WTC11 (cell line): Measurements from ENCODE around the gene GMEB1. TPM values are rescaled to one million over a fixed set of nuclear protein-coding genes. Genes with fewer than 3 reads are reported as not detected.

Experiments used
- ATAC-seq: fragments of 200-7000 bp; cut with Tn5 transposase; 2 replicates; pipeline ENCODE4 v1.10.0; 2021; ENCODE audit warnings: mild to moderate bottlenecking, moderate library complexity
- CTCF ChIA-PET: fragments of 300-600 bp; sonication (Branson Sonifier 250); formaldehyde crosslinking; loops from one replicate; lab custom pipeline; 2021; ENCODE audit warnings: antibody characterized with exemption; lab: Charles Lee
- POLR2A ChIA-PET: fragments of 350-600 bp; sonication (Branson Sonifier 250); formaldehyde crosslinking; loops from one replicate; lab custom pipeline; 2021; ENCODE audit warnings: antibody characterized with exemption; lab: Charles Lee
- DNase-seq: peaks from one replicate; pipeline ENCODE4 v3.0.0; 2021; ENCODE audit warnings: low spot score
- H3K27ac Mint-ChIP-seq: 2 replicates; pipeline ENCODE4 v1.8.0; 2021; ENCODE audit warnings: mixed read lengths
- H3K27me3 Mint-ChIP-seq: 2 replicates; pipeline ENCODE4 v1.8.0; 2021; ENCODE audit warnings: low read depth, mild to moderate bottlenecking, moderate library complexity, mixed read lengths
- H3K36me3 Mint-ChIP-seq: 2 replicates; pipeline ENCODE4 v1.8.0; 2021; ENCODE audit warnings: mixed read lengths
- H3K4me1 Mint-ChIP-seq: 2 replicates; pipeline ENCODE4 v1.8.0; 2022; ENCODE audit warnings: mixed read lengths
- H3K4me3 Mint-ChIP-seq: 2 replicates; pipeline ENCODE4 v1.8.0; 2021; ENCODE audit warnings: mild to moderate bottlenecking, moderate library complexity, mixed read lengths
- H3K9me3 Mint-ChIP-seq: 2 replicates; pipeline ENCODE4 v1.8.0; 2021; ENCODE audit warnings: mixed read lengths
- ATF3 ChIP-seq: sonication (generic); formaldehyde crosslinking; conservative IDR thresholded peaks from 2 replicates; pipeline ENCODE4 v1.8.1; 2022; ENCODE audit warnings: mild to moderate bottlenecking, missing genetic modification reagents
- ESRRA ChIP-seq: sonication (generic); formaldehyde crosslinking; IDR thresholded peaks from 2 replicates; pipeline ENCODE4 v1.8.1; 2022; ENCODE audit warnings: mild to moderate bottlenecking, missing genetic modification reagents, borderline replicate concordance
- GABPB1 ChIP-seq: sonication (generic); formaldehyde crosslinking; IDR thresholded peaks from 2 replicates; pipeline ENCODE4 v1.8.1; 2023; ENCODE audit warnings: mild to moderate bottlenecking, missing genetic modification reagents
- IRF1 ChIP-seq: sonication (generic); formaldehyde crosslinking; IDR thresholded peaks from 2 replicates; pipeline ENCODE4 v1.8.0; 2023; ENCODE audit warnings: missing genetic modification reagents
- MAX ChIP-seq: sonication (generic); formaldehyde crosslinking; IDR thresholded peaks from 2 replicates; pipeline ENCODE4 v1.8.0; 2022; ENCODE audit warnings: mild to moderate bottlenecking, missing genetic modification reagents
- MXD4 ChIP-seq: fragments of 250-450 bp; sonication (Bioruptor Pico); IDR thresholded peaks from 2 replicates; pipeline ENCODE4 v1.8.0; 2021; ENCODE audit warnings: mild to moderate bottlenecking, moderate library complexity, borderline replicate concordance
- MYBL2 ChIP-seq: sonication (generic); formaldehyde crosslinking; IDR thresholded peaks from 2 replicates; pipeline ENCODE4 v1.8.1; 2023; ENCODE audit warnings: mild to moderate bottlenecking, moderate library complexity, missing genetic modification reagents
- NFE2L1 ChIP-seq: sonication (generic); formaldehyde crosslinking; IDR thresholded peaks from 2 replicates; pipeline ENCODE4 v1.8.1; 2023; ENCODE audit warnings: missing genetic modification reagents
- NR3C1 ChIP-seq: sonication (generic); formaldehyde crosslinking; conservative IDR thresholded peaks from 2 replicates; pipeline ENCODE4 v1.8.1; 2023; ENCODE audit warnings: low read depth, mild to moderate bottlenecking, missing genetic modification reagents
- PRRX2 ChIP-seq: fragments of 250-450 bp; sonication (Bioruptor Pico); IDR thresholded peaks from 2 replicates; pipeline ENCODE4 v1.8.0; 2021; ENCODE audit warnings: mild to moderate bottlenecking
- SOX15 ChIP-seq: fragments of 250-450 bp; sonication (Bioruptor Pico); IDR thresholded peaks from 2 replicates; pipeline ENCODE4 v1.9.0; 2021; ENCODE audit warnings: mild to moderate bottlenecking
- TCF7 ChIP-seq: sonication (generic); formaldehyde crosslinking; IDR thresholded peaks from 2 replicates; pipeline ENCODE4 v1.8.0; 2022; ENCODE audit warnings: mild to moderate bottlenecking, low read depth, missing genetic modification reagents, moderate library complexity
- TEAD4 ChIP-seq: sonication (generic); formaldehyde crosslinking; IDR thresholded peaks from 2 replicates; pipeline ENCODE4 v1.8.0; 2022; ENCODE audit warnings: mild to moderate bottlenecking, missing genetic modification reagents
- ZBTB21 ChIP-seq: sonication (generic); formaldehyde crosslinking; IDR thresholded peaks from 2 replicates; pipeline ENCODE4 v1.8.1; 2023; ENCODE audit warnings: mild to moderate bottlenecking, missing genetic modification reagents, borderline replicate concordance
- ZNF232 ChIP-seq: sonication (generic); formaldehyde crosslinking; IDR thresholded peaks from 2 replicates; pipeline ENCODE4 v1.8.0; 2022; ENCODE audit warnings: mild to moderate bottlenecking, missing genetic modification reagents
- ZNF263 ChIP-seq: sonication (generic); formaldehyde crosslinking; IDR thresholded peaks from 2 replicates; pipeline ENCODE4 v1.8.1; 2022; ENCODE audit warnings: low read depth, mild to moderate bottlenecking, moderate library complexity, missing genetic modification reagents
- ZNF396 ChIP-seq: fragments of 250-450 bp; sonication (Bioruptor Pico); IDR thresholded peaks from 2 replicates; pipeline ENCODE4 v1.8.0; 2021; ENCODE audit warnings: mild to moderate bottlenecking, moderate library complexity, borderline replicate concordance
- total RNA-seq: library from RNA; stranded (reverse); gene quantifications from 3 replicates; pipeline ENCODE4 v1.2.3, GENCODE V29; 2021
- TF ChIP-seq, protein P1 (sequence below): fragments of 250-450 bp; sonication (Bioruptor Pico); IDR thresholded peaks from 2 replicates; pipeline ENCODE4 v1.9.0; 2021; ENCODE audit warnings: moderate library complexity, mild to moderate bottlenecking, inconsistent platforms, borderline replicate concordance
- TF ChIP-seq, protein P2 (sequence below): fragments of 250-450 bp; sonication (Bioruptor Pico); IDR thresholded peaks from 2 replicates; pipeline ENCODE4 v1.9.0; 2021; ENCODE audit warnings: mild to moderate bottlenecking, borderline replicate concordance
- TF ChIP-seq, protein P3 (sequence below): sonication (generic); formaldehyde crosslinking; IDR thresholded peaks from 2 replicates; pipeline ENCODE4 v1.8.1; 2023; ENCODE audit warnings: mild to moderate bottlenecking, moderate library complexity, missing genetic modification reagents
- TF ChIP-seq, protein P4 (sequence below): sonication (generic); formaldehyde crosslinking; IDR thresholded peaks from 2 replicates; pipeline ENCODE4 v1.8.1; 2022; ENCODE audit warnings: low read depth, mild to moderate bottlenecking, moderate library complexity, missing genetic modification reagents, borderline replicate concordance

The GMEB1 gene
- total RNA-seq, 1 experiment from 2014 or later, result 29.4 TPM

GRCh38 chr1:28656335-28656734, 12.2 kb upstream of the GMEB1 start:
- Mint-ChIP-seq H3K4me1 (no peaks in the 10 kb centered on the region), H3K27me3 (no peaks in the 10 kb centered on the region), H3K9me3 (no peaks in the 10 kb centered on the region), H3K36me3 (no peaks in the 10 kb centered on the region), H3K27ac (no peak overlapping the region), H3K4me3 (no peak overlapping the region)
- TF ChIP-seq NR3C1 (CRISPR knock-in tag) (no peak), NFE2L1 (CRISPR knock-in tag) (no peak), PRRX2 (CRISPR knock-in tag) (no peak), TEAD4 (CRISPR knock-in tag) (no peak), ZNF263 (CRISPR knock-in tag) (no peak), ZBTB21 (CRISPR knock-in tag) (no peak)
- TF ChIP-seq, protein P1, sequence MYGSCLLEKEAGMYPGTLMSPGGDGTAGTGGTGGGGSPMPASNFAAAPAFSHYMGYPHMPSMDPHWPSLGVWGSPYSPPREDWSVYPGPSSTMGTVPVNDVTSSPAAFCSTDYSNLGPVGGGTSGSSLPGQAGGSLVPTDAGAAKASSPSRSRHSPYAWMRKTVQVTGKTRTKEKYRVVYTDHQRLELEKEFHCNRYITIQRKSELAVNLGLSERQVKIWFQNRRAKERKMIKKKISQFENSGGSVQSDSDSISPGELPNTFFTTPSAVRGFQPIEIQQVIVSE, result no peak
- no peak for ATAC-seq
- ChIA-PET POLR2A (no interaction called here), CTCF (interaction anchor here (1.3 to 2.0 kb wide), 2 partner anchors 81 to 221 kb away, joined by 5 to 10 read pairs; partner anchors contain the start of gene YTHDF2)
- no peak for DNase-seq

DNA sequence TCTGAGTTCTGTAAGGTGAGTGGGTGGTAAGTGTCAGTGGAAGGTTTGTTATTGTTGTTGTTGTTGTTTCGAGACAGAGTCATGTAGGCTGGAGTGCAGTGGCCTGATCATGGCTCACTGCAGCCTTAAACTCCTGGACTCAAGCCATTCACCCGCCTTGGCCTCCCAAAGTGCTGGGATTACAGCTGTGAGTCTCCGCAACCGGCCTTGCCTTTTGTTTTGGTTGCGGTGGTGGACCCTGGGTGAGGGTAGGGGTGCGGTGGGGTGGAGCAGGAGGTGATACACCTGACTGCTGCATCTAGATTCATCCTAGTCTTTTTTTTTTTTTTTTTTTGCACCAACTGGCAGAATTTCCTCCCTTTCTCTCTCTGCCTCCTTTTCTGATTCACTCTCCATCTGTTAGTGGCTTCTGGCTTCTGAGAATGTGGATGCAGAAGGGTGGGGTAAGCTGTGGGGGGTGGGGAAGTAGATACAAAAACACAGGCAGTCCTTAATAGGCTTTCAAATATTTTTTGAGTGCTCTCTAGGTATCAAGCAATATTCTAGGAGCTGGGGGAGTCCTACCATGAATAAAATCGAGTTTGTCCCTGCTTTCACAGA, 4.6 kb upstream of the GMEB1 start:
- Mint-ChIP-seq H3K27me3 (no peaks in the 10 kb centered on the region; the same call in 1 of the 2 replicates), H3K27ac (peak overlapping the region; percentile 35), H3K4me3 (no peak overlapping the region), H3K4me1 (peaks cover 11% of the 10 kb centered on the region), H3K36me3 (no peaks in the 10 kb centered on the region), H3K9me3 (no peaks in the 10 kb centered on the region)
- ChIA-PET POLR2A (interaction anchor here (0.7 kb wide), 1 partner anchor 1852 kb away, joined by 4 read pairs; no protein-coding TSS in a partner anchor), CTCF (interaction anchor here (1.0 to 1.2 kb wide), 2 partner anchors 72 to 213 kb away, joined by 3 read pairs; partner anchors contain the start of gene YTHDF2)
- no peak for ATAC-seq
- DNase-seq, result no peak
- TF ChIP-seq MXD4 (CRISPR knock-in tag), result no peak
- TF ChIP-seq, protein P2, sequence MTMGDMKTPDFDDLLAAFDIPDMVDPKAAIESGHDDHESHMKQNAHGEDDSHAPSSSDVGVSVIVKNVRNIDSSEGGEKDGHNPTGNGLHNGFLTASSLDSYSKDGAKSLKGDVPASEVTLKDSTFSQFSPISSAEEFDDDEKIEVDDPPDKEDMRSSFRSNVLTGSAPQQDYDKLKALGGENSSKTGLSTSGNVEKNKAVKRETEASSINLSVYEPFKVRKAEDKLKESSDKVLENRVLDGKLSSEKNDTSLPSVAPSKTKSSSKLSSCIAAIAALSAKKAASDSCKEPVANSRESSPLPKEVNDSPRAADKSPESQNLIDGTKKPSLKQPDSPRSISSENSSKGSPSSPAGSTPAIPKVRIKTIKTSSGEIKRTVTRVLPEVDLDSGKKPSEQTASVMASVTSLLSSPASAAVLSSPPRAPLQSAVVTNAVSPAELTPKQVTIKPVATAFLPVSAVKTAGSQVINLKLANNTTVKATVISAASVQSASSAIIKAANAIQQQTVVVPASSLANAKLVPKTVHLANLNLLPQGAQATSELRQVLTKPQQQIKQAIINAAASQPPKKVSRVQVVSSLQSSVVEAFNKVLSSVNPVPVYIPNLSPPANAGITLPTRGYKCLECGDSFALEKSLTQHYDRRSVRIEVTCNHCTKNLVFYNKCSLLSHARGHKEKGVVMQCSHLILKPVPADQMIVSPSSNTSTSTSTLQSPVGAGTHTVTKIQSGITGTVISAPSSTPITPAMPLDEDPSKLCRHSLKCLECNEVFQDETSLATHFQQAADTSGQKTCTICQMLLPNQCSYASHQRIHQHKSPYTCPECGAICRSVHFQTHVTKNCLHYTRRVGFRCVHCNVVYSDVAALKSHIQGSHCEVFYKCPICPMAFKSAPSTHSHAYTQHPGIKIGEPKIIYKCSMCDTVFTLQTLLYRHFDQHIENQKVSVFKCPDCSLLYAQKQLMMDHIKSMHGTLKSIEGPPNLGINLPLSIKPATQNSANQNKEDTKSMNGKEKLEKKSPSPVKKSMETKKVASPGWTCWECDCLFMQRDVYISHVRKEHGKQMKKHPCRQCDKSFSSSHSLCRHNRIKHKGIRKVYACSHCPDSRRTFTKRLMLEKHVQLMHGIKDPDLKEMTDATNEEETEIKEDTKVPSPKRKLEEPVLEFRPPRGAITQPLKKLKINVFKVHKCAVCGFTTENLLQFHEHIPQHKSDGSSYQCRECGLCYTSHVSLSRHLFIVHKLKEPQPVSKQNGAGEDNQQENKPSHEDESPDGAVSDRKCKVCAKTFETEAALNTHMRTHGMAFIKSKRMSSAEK, result no peak
- TF ChIP-seq SOX15 (CRISPR knock-in tag), result no peak
- TF ChIP-seq, protein P3, sequence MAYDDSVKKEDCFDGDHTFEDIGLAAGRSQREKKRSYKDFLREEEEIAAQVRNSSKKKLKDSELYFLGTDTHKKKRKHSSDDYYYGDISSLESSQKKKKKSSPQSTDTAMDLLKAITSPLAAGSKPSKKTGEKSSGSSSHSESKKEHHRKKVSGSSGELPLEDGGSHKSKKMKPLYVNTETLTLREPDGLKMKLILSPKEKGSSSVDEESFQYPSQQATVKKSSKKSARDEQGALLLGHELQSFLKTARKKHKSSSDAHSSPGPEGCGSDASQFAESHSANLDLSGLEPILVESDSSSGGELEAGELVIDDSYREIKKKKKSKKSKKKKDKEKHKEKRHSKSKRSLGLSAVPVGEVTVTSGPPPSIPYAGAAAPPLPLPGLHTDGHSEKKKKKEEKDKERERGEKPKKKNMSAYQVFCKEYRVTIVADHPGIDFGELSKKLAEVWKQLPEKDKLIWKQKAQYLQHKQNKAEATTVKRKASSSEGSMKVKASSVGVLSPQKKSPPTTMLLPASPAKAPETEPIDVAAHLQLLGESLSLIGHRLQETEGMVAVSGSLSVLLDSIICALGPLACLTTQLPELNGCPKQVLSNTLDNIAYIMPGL (CRISPR knock-in tag), result no peak
- TF ChIP-seq TCF7 (CRISPR knock-in tag), result no peak
- no peak for TF ChIP-seq IRF1 (CRISPR knock-in tag)
- no peak for TF ChIP-seq MAX (CRISPR knock-in tag)
- no peak for TF ChIP-seq TEAD4 (CRISPR knock-in tag)
- TF ChIP-seq ZNF232 (CRISPR knock-in tag), result no peak
- TF ChIP-seq ZBTB21 (CRISPR knock-in tag), result no peak
- no peak for TF ChIP-seq ZNF396 (CRISPR knock-in tag)
- TF ChIP-seq, protein P4, sequence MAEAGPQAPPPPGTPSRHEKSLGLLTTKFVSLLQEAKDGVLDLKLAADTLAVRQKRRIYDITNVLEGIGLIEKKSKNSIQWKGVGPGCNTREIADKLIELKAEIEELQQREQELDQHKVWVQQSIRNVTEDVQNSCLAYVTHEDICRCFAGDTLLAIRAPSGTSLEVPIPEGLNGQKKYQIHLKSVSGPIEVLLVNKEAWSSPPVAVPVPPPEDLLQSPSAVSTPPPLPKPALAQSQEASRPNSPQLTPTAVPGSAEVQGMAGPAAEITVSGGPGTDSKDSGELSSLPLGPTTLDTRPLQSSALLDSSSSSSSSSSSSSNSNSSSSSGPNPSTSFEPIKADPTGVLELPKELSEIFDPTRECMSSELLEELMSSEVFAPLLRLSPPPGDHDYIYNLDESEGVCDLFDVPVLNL (CRISPR knock-in tag), result no peak
- no peak for TF ChIP-seq GABPB1
- no peak for TF ChIP-seq MYBL2
- TF ChIP-seq ATF3 (CRISPR knock-in tag), result no peak
- TF ChIP-seq ZNF263 (CRISPR knock-in tag), result no peak
- TF ChIP-seq ESRRA, result no peak
